C4-2B (cell line): ENCODE measurements around the gene CHKB.

Source experiments
- CTCF ChIP-seq: fragments of 450-650 bp; conservative IDR thresholded peaks from 2 replicates; pipeline ENCODE4 v1.5.1; 2017; ENCODE audit warnings: mild to moderate bottlenecking
- ZFX ChIP-seq: fragments of 450-650 bp; IDR thresholded peaks from 2 replicates; pipeline ENCODE4 v1.6.1; 2017

DNA sequence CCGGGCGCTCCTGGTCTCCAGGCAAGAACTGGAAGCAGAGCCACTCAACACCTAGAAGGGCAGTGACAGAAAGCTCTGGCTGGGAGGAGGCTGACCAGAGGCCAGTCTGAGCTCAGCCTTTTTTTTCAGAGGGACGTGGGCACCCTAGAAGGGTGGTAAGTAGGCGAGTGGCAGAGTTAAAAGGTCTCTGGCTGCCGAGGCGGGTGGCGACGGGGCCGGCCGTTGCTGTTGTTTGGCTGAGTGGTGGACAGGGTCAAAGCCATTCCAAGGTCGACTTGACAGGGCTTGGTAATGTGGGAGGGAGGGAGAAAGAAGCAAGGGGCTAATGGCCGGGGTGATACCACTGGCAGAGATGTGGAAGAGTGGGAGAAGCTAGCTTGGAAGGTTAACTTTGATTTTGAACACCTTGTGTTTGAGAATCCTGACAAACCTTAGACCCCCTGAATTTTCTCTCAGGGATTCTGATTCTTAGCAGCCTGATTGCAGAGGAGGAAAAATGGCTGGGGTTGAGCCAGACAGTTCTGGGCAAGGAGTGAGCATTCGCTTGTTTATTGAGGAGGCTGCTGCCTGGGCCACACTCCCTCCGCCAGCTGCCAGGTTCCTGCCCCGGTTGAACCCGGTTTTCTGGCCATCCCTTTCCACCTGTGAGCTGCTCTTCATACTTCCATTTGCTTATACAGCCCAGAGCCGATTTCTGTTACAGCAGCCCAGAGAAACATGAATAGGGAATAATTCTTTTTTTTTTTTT is 19.1 kb downstream of the CHKB start:
- TF ChIP-seq ZFX (no peak), CTCF (no peak)
